ENCODE measurements around the gene DONSON. TPM values are rescaled to one million over a fixed set of nuclear protein-coding genes. Genes with fewer than 3 reads are reported as not detected.

DONSON gene
- total and polyA plus RNA-seq, 9 of the 15 experiments (the other 6 are each of a cell fraction or from before 2014, with no cell fraction given) = 26.7 to 124 (median 62.6) TPM

DNA sequence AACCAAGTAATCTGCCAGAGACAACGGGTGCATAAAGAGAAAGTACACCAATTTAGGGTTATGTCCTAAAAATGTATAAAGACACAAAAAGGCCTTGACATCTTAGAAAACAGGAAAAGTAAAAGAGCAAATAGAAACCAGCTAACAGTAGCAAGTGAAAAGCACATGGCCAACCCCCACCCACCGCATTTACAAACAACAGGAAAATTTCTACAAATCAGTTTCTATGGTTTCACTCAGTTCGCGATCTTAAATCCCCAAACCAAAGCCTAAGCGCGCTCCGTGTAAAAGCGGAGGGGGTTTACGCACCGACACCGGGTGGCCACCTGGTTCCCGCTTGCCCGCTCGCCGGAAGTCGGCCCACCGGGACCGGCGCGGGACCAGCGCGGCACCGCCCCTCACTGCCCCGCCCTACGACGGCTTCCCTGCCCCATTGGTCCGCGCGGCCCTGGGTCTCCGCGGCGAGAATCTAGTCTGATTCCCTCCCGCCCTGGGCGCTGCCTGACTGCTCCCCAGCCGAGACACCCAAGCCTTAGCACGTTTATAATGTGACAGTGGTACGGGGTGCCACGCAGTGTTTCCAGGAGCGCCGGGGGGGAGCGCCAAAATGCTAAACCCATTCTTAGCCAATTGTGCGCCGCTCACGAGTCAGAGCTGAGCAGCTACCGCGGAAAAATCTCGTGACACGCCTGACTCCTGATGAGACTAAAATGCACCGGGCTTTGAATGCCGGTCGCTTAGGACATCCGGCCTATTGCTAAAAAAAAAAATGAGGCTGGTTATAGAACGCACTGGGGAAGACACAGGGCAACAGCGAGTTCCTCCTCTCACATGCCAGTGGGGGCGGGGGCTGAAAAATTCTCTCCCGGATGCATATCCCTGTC is 46.5 kb downstream of the DONSON start, which contains the start of gene GART (continued):
- TF ChIP-seq, protein P1, sequence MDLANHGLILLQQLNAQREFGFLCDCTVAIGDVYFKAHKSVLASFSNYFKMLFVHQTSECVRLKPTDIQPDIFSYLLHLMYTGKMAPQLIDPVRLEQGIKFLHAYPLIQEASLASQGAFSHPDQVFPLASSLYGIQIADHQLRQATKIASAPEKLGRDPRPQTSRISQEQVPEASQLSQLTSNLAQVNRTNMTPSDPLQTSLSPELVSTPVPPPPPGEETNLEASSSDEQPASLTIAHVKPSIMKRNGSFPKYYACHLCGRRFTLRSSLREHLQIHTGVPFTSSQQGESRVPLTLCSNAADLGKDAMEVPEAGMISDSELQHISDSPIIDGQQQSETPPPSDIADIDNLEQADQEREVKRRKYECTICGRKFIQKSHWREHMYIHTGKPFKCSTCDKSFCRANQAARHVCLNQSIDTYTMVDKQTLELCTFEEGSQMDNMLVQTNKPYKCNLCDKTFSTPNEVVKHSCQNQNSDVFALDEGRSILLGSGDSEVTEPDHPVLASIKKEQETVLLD (IDR thresholded peaks at IDR 0.05) = peak; percentile 87
- no peak for TF ChIP-seq NCOA2 (IDR thresholded peaks at IDR 0.05; ENCODE audit: partially characterized antibody in 2 of 2)
- TF ChIP-seq, protein P2, sequence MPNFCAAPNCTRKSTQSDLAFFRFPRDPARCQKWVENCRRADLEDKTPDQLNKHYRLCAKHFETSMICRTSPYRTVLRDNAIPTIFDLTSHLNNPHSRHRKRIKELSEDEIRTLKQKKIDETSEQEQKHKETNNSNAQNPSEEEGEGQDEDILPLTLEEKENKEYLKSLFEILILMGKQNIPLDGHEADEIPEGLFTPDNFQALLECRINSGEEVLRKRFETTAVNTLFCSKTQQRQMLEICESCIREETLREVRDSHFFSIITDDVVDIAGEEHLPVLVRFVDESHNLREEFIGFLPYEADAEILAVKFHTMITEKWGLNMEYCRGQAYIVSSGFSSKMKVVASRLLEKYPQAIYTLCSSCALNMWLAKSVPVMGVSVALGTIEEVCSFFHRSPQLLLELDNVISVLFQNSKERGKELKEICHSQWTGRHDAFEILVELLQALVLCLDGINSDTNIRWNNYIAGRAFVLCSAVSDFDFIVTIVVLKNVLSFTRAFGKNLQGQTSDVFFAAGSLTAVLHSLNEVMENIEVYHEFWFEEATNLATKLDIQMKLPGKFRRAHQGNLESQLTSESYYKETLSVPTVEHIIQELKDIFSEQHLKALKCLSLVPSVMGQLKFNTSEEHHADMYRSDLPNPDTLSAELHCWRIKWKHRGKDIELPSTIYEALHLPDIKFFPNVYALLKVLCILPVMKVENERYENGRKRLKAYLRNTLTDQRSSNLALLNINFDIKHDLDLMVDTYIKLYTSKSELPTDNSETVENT (CRISPR knock-in tag; IDR thresholded peaks at IDR 0.05) = peak; percentile 89
- TF ChIP-seq NR2F6 (CRISPR knock-in tag; IDR thresholded peaks at IDR 0.05) = no peak
- TF ChIP-seq ELF2 (CRISPR knock-in tag; IDR thresholded peaks at IDR 0.05) = peak; percentile 54
- peak; percentile 85 for TF ChIP-seq EP400 (IDR thresholded peaks at IDR 0.05)
- 0 out of 2 replicates have a peak, but pooled peaks have one; percentile 14 for TF ChIP-seq MYBL2 (IDR thresholded peaks at IDR 0.05; ENCODE audit: low read depth)
- TF ChIP-seq MYBL2 (CRISPR knock-in tag; IDR thresholded peaks at IDR 0.05; ENCODE audit: borderline replicate concordance) = no peak
- peak; percentile 93 for TF ChIP-seq HDAC2 (IDR thresholded peaks at IDR 0.05)
- TF ChIP-seq BRCA1 (IDR thresholded peaks at IDR 0.05) = no peak
- TF ChIP-seq BRCA1 (CRISPR knock-in tag; IDR thresholded peaks at IDR 0.05) = no peak; the same call in 1 of the 2 replicates
- peak; percentile 41 for TF ChIP-seq SMARCE1 (IDR thresholded peaks at IDR 0.05)
- TF ChIP-seq ZNF384 (IDR thresholded peaks at IDR 0.05; ENCODE audit: low read depth, low read length) = 0 out of 2 replicates have a peak, but pooled peaks have one; percentile 11
- TF ChIP-seq, protein P3, sequence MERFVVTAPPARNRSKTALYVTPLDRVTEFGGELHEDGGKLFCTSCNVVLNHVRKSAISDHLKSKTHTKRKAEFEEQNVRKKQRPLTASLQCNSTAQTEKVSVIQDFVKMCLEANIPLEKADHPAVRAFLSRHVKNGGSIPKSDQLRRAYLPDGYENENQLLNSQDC (CRISPR knock-in tag; IDR thresholded peaks at IDR 0.05) = no peak; the same call in 1 of the 2 replicates
- TF ChIP-seq FOXA1 (IDR thresholded peaks at IDR 0.05; ENCODE audit: borderline replicate concordance) = no peak
- TF ChIP-seq, protein P4, sequence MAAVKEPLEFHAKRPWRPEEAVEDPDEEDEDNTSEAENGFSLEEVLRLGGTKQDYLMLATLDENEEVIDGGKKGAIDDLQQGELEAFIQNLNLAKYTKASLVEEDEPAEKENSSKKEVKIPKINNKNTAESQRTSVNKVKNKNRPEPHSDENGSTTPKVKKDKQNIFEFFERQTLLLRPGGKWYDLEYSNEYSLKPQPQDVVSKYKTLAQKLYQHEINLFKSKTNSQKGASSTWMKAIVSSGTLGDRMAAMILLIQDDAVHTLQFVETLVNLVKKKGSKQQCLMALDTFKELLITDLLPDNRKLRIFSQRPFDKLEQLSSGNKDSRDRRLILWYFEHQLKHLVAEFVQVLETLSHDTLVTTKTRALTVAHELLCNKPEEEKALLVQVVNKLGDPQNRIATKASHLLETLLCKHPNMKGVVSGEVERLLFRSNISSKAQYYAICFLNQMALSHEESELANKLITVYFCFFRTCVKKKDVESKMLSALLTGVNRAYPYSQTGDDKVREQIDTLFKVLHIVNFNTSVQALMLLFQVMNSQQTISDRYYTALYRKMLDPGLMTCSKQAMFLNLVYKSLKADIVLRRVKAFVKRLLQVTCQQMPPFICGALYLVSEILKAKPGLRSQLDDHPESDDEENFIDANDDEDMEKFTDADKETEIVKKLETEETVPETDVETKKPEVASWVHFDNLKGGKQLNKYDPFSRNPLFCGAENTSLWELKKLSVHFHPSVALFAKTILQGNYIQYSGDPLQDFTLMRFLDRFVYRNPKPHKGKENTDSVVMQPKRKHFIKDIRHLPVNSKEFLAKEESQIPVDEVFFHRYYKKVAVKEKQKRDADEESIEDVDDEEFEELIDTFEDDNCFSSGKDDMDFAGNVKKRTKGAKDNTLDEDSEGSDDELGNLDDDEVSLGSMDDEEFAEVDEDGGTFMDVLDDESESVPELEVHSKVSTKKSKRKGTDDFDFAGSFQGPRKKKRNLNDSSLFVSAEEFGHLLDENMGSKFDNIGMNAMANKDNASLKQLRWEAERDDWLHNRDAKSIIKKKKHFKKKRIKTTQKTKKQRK (IDR thresholded peaks at IDR 0.05; ENCODE audit: borderline replicate concordance, low read depth, low read length) = no peak
- TF ChIP-seq, protein P5, sequence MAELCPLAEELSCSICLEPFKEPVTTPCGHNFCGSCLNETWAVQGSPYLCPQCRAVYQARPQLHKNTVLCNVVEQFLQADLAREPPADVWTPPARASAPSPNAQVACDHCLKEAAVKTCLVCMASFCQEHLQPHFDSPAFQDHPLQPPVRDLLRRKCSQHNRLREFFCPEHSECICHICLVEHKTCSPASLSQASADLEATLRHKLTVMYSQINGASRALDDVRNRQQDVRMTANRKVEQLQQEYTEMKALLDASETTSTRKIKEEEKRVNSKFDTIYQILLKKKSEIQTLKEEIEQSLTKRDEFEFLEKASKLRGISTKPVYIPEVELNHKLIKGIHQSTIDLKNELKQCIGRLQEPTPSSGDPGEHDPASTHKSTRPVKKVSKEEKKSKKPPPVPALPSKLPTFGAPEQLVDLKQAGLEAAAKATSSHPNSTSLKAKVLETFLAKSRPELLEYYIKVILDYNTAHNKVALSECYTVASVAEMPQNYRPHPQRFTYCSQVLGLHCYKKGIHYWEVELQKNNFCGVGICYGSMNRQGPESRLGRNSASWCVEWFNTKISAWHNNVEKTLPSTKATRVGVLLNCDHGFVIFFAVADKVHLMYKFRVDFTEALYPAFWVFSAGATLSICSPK (IDR thresholded peaks at IDR 0.05; ENCODE audit: borderline replicate concordance) = peak; percentile 33; the same call in 1 of the 2 replicates
- TF ChIP-seq GTF2E2 (tag; IDR thresholded peaks at IDR 0.05) = no peak
- peak; percentile 91; the same call in 1 of the 2 replicates for TF ChIP-seq KAT7 (CRISPR knock-in tag; IDR thresholded peaks at IDR 0.05; ENCODE audit: borderline replicate concordance)
